LNCAP (cell line): ENCODE measurements around the gene CCDC71.

Source experiments
- TF ChIP-seq, protein P1 (sequence below): fragments of 450-650 bp; IDR thresholded peaks from 2 replicates; pipeline ENCODE4 v1.5.1; 2017; ENCODE audit warnings: mild to moderate bottlenecking

CCDC71 gene

DNA sequence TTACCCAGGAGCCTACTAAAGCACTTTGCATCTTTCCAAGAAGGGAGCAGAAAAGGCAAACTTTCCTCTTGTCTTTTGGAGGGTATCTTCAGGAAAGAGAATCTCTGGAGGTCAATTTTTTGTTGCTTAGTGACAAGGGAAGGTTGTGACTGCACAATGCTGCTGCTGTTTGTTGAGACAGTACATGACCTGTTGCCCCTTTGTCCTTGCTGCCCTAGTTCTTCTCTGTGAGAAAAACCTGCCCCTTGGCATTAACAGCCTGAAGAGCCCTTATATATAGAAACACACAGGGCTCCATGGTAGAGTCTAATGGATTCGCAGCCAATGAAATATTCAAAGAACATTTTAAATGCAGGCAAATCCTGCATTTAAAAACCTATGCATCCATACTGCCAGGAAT is 25.6 kb upstream of the CCDC71 start:
- TF ChIP-seq, protein P1, sequence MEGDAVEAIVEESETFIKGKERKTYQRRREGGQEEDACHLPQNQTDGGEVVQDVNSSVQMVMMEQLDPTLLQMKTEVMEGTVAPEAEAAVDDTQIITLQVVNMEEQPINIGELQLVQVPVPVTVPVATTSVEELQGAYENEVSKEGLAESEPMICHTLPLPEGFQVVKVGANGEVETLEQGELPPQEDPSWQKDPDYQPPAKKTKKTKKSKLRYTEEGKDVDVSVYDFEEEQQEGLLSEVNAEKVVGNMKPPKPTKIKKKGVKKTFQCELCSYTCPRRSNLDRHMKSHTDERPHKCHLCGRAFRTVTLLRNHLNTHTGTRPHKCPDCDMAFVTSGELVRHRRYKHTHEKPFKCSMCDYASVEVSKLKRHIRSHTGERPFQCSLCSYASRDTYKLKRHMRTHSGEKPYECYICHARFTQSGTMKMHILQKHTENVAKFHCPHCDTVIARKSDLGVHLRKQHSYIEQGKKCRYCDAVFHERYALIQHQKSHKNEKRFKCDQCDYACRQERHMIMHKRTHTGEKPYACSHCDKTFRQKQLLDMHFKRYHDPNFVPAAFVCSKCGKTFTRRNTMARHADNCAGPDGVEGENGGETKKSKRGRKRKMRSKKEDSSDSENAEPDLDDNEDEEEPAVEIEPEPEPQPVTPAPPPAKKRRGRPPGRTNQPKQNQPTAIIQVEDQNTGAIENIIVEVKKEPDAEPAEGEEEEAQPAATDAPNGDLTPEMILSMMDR, result no peak

DNA sequence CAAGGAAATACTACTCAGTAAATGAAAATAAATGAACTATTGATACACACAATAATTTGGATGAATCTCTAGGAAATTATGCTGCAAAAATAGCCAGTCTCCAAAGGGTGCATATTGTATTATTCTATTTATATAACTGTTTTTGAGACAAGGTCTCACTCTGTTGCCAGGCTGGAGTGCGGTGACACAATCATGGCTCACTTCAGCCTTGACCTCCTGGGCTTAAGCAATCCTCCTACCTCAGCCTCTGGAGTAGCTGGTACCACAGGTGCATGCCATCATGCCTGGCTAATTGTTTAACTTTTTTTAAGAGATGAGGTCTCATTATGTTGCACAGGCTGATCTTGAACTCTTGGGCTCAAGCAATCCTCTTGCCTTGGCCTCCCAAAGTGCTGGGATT is 17.7 kb upstream of the CCDC71 start:
- TF ChIP-seq, protein P1, result no peak

DNA sequence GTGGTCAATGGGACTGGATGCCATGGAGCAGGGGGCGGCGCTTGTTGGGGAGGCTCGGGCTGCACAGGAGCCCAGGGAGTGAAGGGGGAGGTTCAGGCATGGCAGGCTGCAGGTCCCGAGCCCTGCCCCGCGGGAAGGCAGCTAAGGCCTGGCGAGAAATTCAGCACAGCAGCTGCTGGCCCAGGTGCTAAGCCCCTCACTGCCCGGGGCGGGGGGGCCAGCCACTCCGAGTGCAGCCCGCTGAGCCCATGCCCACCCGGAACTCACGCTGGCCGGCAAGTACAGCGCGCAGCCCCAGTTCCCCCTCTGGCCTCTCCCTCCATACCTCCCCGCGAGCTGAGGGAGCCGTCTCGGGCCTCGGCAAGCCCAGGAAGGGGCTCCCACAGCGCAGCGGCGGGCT is 16.6 kb upstream of the CCDC71 start:
- TF ChIP-seq, protein P1, result no peak

DNA sequence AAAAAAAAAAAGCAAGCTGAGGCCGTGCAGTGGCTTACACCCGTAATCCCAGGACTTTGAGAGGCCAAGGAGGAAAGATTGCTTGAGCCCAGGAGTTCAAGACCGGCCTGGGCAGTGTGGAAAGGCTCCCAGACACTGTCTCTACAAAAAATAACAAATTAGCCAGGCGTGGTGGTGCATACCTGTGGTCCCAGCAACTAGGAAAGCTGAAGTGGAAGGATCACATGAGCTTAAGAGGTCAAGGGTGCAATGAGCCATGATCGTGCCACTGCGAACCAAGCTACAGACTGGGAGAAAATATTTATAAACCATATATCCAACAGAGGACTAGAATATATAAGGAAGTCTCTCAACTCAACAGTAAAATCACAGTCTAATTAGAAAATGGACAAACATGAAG is 15.2 kb upstream of the CCDC71 start:
- TF ChIP-seq, protein P1, result no peak

DNA sequence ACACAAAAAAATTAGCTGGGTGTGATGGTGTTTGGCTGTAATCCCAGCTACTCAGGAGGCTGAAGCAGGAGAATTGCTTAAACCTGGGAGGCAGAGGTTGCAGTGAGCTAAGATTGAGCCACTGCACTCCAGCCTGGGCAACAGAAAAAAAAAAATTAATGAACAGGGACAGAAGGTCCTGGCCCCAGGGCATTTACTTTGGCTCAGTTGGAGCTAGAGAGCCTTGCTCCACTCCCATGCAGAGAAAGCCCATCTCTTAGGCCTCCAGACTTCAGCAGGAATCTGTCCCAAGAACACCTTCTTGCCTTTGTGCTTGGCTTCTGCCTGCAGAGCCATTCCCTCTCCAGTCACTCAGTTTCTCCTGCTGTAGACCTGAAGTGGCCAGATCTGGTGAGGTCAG is 14.0 kb upstream of the CCDC71 start:
- TF ChIP-seq, protein P1, result no peak

DNA sequence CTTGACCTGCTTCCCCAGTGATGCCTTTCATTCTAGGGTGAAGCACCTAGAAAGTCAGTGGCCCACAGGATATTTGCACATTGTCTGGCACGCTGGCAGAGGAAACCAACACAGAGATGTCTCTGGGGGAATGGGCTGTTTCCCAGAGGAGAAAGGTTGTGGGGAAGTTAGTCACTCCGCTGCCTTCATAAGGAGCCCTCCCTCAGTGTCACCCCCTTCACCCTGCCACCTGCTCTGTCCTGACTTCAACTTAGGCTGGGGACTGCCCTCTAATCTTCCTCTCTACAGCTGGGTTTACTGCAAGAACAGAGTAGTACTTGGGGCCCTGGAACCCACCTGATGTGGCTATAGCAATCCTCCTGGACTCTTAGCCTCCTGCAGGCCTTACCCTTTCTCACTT is 10.9 kb upstream of the CCDC71 start:
- TF ChIP-seq, protein P1, result no peak

DNA sequence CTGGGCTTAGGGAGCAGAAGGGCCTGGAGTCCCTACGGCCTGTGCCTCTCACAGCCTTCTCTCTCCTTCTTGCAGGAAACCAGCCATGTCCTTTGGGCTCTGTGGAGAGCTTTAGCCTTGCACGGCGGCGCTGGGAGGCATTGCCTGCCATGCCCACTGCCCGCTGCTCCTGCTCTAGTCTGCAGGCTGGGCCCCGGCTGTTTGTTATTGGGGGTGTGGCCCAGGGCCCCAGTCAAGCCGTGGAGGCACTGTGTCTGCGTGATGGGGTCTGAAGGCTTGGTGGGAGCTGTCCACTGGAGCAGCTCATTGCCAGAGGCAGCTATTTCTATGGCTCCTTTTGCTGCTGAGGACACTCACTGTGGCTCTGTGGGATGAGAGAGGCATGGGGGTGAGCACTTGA is 9.4 kb upstream of the CCDC71 start:
- TF ChIP-seq, protein P1, result no peak

DNA sequence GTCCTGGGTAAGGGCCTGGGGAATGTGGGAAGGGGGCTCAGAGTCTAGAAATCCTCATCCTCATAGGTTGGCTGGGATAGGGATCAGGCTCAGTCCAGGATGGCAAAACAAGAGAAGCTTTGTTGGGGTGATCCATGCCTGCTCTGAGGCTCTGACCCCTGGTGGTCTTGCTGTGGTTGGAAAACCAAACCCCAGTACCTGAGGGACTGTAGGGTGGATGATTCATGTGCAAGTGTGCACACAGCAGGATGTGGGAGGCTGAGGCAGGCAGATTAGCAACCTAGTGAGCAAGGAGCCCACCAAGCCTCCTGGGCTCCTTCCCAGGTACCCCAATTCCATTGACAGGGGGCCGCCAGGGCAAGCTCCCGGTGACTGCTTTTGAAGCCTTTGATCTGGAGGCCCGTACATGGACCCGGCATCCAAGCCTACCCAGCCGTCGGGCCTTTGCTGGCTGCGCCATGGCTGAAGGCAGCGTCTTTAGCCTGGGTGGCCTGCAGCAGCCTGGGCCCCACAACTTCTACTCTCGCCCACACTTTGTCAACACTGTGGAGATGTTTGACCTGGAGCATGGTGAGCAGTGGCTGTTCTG is 8.4 kb upstream of the CCDC71 start:
- TF ChIP-seq, protein P1, result no peak
